Measurements from ENCODE around the gene GARIN5B. TPM values are rescaled to one million over a fixed set of nuclear protein-coding genes. Genes with fewer than 3 reads are reported as not detected.

Gene GARIN5B
- total and polyA plus RNA-seq, 2 of the 8 experiments (the other 6 are each of a cell fraction or from before 2014, with no cell fraction given) = 0.03 TPM; not detected in 1

GRCh38 chr19:55387736-55388497 lies 24.9 kb upstream of the GARIN5B start:
- DNase-seq (ENCODE audit: low read depth in 1 of 2, low spot score in 2 of 2) = no peak
- 91% methylated on average over 24 of the region's 24 CpGs; no CpG with 5 or more reads in 1 of the 2 experiments for WGBS, 2 experiments (ENCODE audit: extremely low coverage in 1 of 2, insufficient coverage in 1 of 2, insufficient read length in 1 of 2, insufficient replicate concordance in 2 of 2, low coverage in 1 of 2, low lambda C conversion rate in 2 of 2, missing lambda C conversion rate in 1 of 2)
- H3K4me2 ChIP-seq (ENCODE audit: insufficient read depth in 1 of 2, low read depth in 2 of 2, low read length in 2 of 2) = peak overlapping the region; percentile 87 to 95
- TF ChIP-seq SP1 (IDR thresholded peaks at IDR 0.05; ENCODE audit: low read depth, low read length) = peak; percentile 28; the same call in 1 of the 2 replicates
- TF ChIP-seq CHD1 (IDR thresholded peaks at IDR 0.05; ENCODE audit: low read depth, low read length) = no peak
- no peak for TF ChIP-seq KDM1A (IDR thresholded peaks at IDR 0.05; ENCODE audit: borderline replicate concordance, low read length)
- TF ChIP-seq RXRA (IDR thresholded peaks at IDR 0.05; ENCODE audit: insufficient read depth, low read depth, low read length) = no peak

More at GRCh38 chr19:55387736-55388497, 24.9 kb upstream of the GARIN5B start:
- Histone ChIP-seq H3K9me3 (ENCODE audit: insufficient read depth in 2 of 2, low read depth in 1 of 2, low read length in 1 of 2) (no peaks in the 10 kb centered on the region), H2BK120ac (replicated peaks; ENCODE audit: low read depth, low read length) (no peak overlapping the region), H3K18ac (ENCODE audit: extremely low read depth, low read length) (no peak overlapping the region), H2BK20ac (ENCODE audit: low read length) (no peak overlapping the region), H3K36me3 (ENCODE audit: control insufficient read depth in 2 of 4, insufficient read depth in 4 of 4, low read length in 3 of 4) (peaks cover 23 to 35% (median 26%) of the 10 kb centered on the region in 4 experiments), H3K4ac (replicated peaks; ENCODE audit: insufficient read length, low read depth, low read length) (no peak overlapping the region), H4K5ac (ENCODE audit: insufficient read length, low read depth, low read length) (no peak overlapping the region), H3K9ac (replicated peaks in 1 of 4; ENCODE audit: extremely low read depth in 1 of 4, low read depth in 3 of 4, low read length in 3 of 4) (peak overlapping the region in 1 of 4 experiments; percentile 13; a peak in 1 of 7 replicates), H3K4me1 (replicated peaks in 1 of 4; ENCODE audit: control insufficient read depth in 3 of 4, insufficient read depth in 4 of 4, low read length in 3 of 4) (peaks cover 0 to 56% (median 45%) of the 10 kb centered on the region in 4 experiments; a peak in 6 of 7 replicates), H4K91ac (replicated peaks; ENCODE audit: insufficient read length, low read length) (no peak overlapping the region), H2AFZ (ENCODE audit: low read length) (no peak overlapping the region), H4K20me1 (replicated peaks in 1 of 2; ENCODE audit: control insufficient read depth in 1 of 2, insufficient read depth in 2 of 2, low read length in 2 of 2) (peaks cover 25 to 45% of the 10 kb centered on the region in 2 experiments), H3K56ac (replicated peaks; ENCODE audit: insufficient read length, low read depth, low read length) (no peak overlapping the region), H3K27ac (ENCODE audit: low read depth, low read length) (no peak overlapping the region), H3K23me2 (ENCODE audit: low read depth, low read length) (peaks cover 25% of the 10 kb centered on the region), H3K79me2 (ENCODE audit: control insufficient read depth in 1 of 2, insufficient read depth in 2 of 2, low read length in 2 of 2) (peaks cover 17 to 27% of the 10 kb centered on the region in 2 experiments; a peak in 3 of 4 replicates), H3K14ac (ENCODE audit: insufficient read length) (no peak overlapping the region), H4K8ac (ENCODE audit: extremely low read depth, insufficient read depth, low read length) (0 out of 2 replicates have a peak overlapping the region, but pooled peaks have one; percentile 28), H2BK15ac (ENCODE audit: low read length) (no peak overlapping the region), H3K27me3 (replicated peaks in 1 of 4; ENCODE audit: control insufficient read depth in 3 of 4, extremely low read depth in 1 of 4, insufficient read depth in 3 of 4, low read length in 3 of 4) (no peaks in the 10 kb centered on the region), H2BK12ac (ENCODE audit: low read depth, low read length) (no peak overlapping the region), H2AK5ac (ENCODE audit: low read depth, low read length) (no peak overlapping the region), H3K79me1 (ENCODE audit: low read depth, low read length) (peaks cover 28% of the 10 kb centered on the region), H3K23ac (ENCODE audit: insufficient read length) (no peak overlapping the region), H2BK5ac (ENCODE audit: low read depth, low read length) (no peak overlapping the region), H3K4me3 (ENCODE audit: extremely low read depth in 1 of 4, insufficient read depth in 2 of 4, low read depth in 3 of 4, low read length in 4 of 4) (peak overlapping the region; percentile 19 to 97 (median 90); a peak in 4 of 8 replicates)
- POLR2A ChIA-PET (ENCODE audit: partially characterized antibody) = interaction anchor here (0.6 to 26.7 kb wide), 23 partner anchors 11 to 266 kb away, joined by 3 to 874 read pairs (median 5); partner anchors contain the start of genes HSPBP1, IL11, KMT5C and TMEM190
- FAIRE-seq = no peak
- CTCF ChIA-PET (ENCODE audit: partially characterized antibody) = interaction anchor here (0.6 to 6.1 kb wide), 8 partner anchors 14 to 251 kb away, joined by 3 to 39 read pairs (median 4); no protein-coding TSS in a partner anchor

Measured in H1 (cell line).